Mucosa of descending colon (tissue), 3 donors: ENCODE data around the gene APP. TPM values are rescaled to one million over a fixed set of nuclear protein-coding genes. Genes with fewer than 3 reads are reported as not detected.
A peak's percentile ranks its signal among the peaks of the same experiment; 100 is the strongest.
"Not testable (repeated sequence)": the region's sequence is repeated elsewhere in the genome, so short reads cannot be mapped to it uniquely, and the experiment has no call there.

ENCODE experiments used
- ATAC-seq: fragments of 200-7000 bp; cut with Tn5 transposase; one replicate; pipeline ENCODE4 v1.9.1; 2020; ENCODE audit warnings: mild to moderate bottlenecking, moderate library complexity
- DNase-seq, 3 donors: peaks; one replicate each; pipeline ENCODE4 v3.0.0-alpha.2; 2020
- H3K36me3 ChIP-seq: fragments of 200-600 bp; one replicate; pipeline ENCODE4 v1.8.0; 2021; ENCODE audit warnings: low read depth, mild to moderate bottlenecking
- H3K4me1 ChIP-seq: fragments of 200-600 bp; one replicate; pipeline ENCODE4 v1.8.0; 2021; ENCODE audit warnings: low read depth, mild to moderate bottlenecking
- H3K4me3 ChIP-seq: fragments of 200-600 bp; one replicate; pipeline ENCODE4 v1.8.0; 2021; ENCODE audit warnings: mild to moderate bottlenecking
- H3K9me3 ChIP-seq: fragments of 200-600 bp; one replicate; pipeline ENCODE4 v1.8.0; 2021; ENCODE audit warnings: mild to moderate bottlenecking
- CTCF ChIP-seq: fragments of 200-600 bp; IDR thresholded peaks from one replicate; pipeline ENCODE4 v1.8.0; 2022; ENCODE audit warnings: antibody characterized with exemption, mild to moderate bottlenecking
- intact Hi-C, 2 donors: fragments of 100-400 bp; cut with DNase I in 1 of 2; cut with micrococcal nuclease in 1 of 2; formaldehyde crosslinking; loops; one replicate each; pipeline versions ENCODE4 v1.11.0 to v1.11.1; 2022; cut with DNase I, micrococcal nuclease
- total RNA-seq, 3 donors: library from RNA; stranded (reverse); fragmentation: NEBNext Ultra II Directional in 2 of 3; extraction: Animal tissue kit (Norgen Biotek cat#: 25700) in 2 of 3; gene quantifications; one replicate each; pipeline versions ENCODE4 v1.2.1 to v1.2.4, GENCODE V29; 2021 to 2023
- donor health status: DM: no; HTN: no; CAD: no; lungs with moderate emphysema.
- donor health status: DM: no; HTN: no; CAD: no.
- donor health status: DM: no; HTN: yes; CAD: no.

The APP gene
- total RNA-seq, 3 donors from 2014 or later = 573 to 666 (median 579) TPM

GRCh38 chr21:26136671-26137070 lies 33.9 kb downstream of the APP start:
- no peak overlapping the region for H3K4me3 ChIP-seq
- TF ChIP-seq CTCF = no peak
- ATAC-seq (no peak), DNase-seq (no peak)
- H3K36me3 ChIP-seq = no peaks in the 10 kb centered on the region
- intact Hi-C loops = no loop called here
- peaks cover 8% of the 10 kb centered on the region for H3K4me1 ChIP-seq
- H3K9me3 ChIP-seq = no peaks in the 10 kb centered on the region

- Histone ChIP-seq H3K4me1 (peaks cover 8% of the 10 kb centered on the region), H3K9me3 (no peaks in the 10 kb centered on the region), H3K4me3 (no peak overlapping the region), H3K36me3 (no peaks in the 10 kb centered on the region)
- DNase-seq (no peak), ATAC-seq (no peak)
- intact Hi-C loops = no loop called here
- no peak for TF ChIP-seq CTCF
These were observed 35.0 kb downstream of the APP start for GRCh38 chr21:26135520-26135919.

- no peak for DNase-seq
- no peak overlapping the region for H3K4me3 ChIP-seq
- H3K9me3 ChIP-seq = no peaks in the 10 kb centered on the region
- peaks cover 18% of the 10 kb centered on the region for H3K4me1 ChIP-seq
- intact Hi-C loops = no loop called here
- TF ChIP-seq CTCF = no peak
- H3K36me3 ChIP-seq = no peaks in the 10 kb centered on the region
- no peak for ATAC-seq
These were observed 39.0 kb downstream of the APP start for GRCh38 chr21:26131554-26131953.

- intact Hi-C loops, H3K4me3 ChIP-seq, H3K9me3 ChIP-seq, ATAC-seq, H3K36me3 ChIP-seq, DNase-seq: not testable (repeated sequence)
- peaks cover 23% of the 10 kb centered on the region for H3K4me1 ChIP-seq
These were observed 39.5 kb downstream of the APP start for GRCh38 chr21:26131053-26131452.

- ATAC-seq = no peak
- H3K4me1 ChIP-seq = peaks cover 29% of the 10 kb centered on the region
- intact Hi-C loops = no loop called here
These were observed 40.2 kb downstream of the APP start for GRCh38 chr21:26130249-26130881.

GRCh38 chr21:26127918-26128317 lies 42.7 kb downstream of the APP start:
- Histone ChIP-seq H3K36me3 (no peaks in the 10 kb centered on the region), H3K4me3 (no peak overlapping the region), H3K9me3 (no peaks in the 10 kb centered on the region), H3K4me1 (peaks cover 47% of the 10 kb centered on the region)
- no peak for TF ChIP-seq CTCF
- ATAC-seq (peak; percentile 34), DNase-seq (no peak)
- intact Hi-C loops = no loop called here

More at GRCh38 chr21:26130249-26130881, 40.2 kb downstream of the APP start:
- Histone ChIP-seq H3K4me3 (no peak overlapping the region), H3K9me3 (no peaks in the 10 kb centered on the region), H3K36me3 (no peaks in the 10 kb centered on the region)
- DNase-seq = no peak
- TF ChIP-seq CTCF = no peak
